Neuronal stem cell (in vitro differentiated cells): Measurements from ENCODE around the gene ITGA2.

Experiments
- DNase-seq: peaks from one replicate; pipeline ENCODE4 v3.0.0-alpha.2; 2013; ENCODE audit warnings: low spot score
- H2AFZ ChIP-seq: one replicate; pipeline ENCODE4 v1.6.1; 2013; ENCODE audit warnings: mild to moderate bottlenecking, low read length, inconsistent platforms
- H2AK5ac ChIP-seq: 2 replicates; pipeline ENCODE4 v1.6.1; 2013; ENCODE audit warnings: low read depth, mild to moderate bottlenecking, inconsistent platforms, low read length, moderate library complexity, mixed read lengths
- H2BK120ac ChIP-seq: 2 replicates; pipeline ENCODE4 v1.6.1; 2013; ENCODE audit warnings: low read depth, mild to moderate bottlenecking, inconsistent platforms, low read length, moderate library complexity, mixed read lengths
- H2BK12ac ChIP-seq: one replicate; pipeline ENCODE4 v1.6.1; 2013; ENCODE audit warnings: low read length, inconsistent platforms
- H2BK15ac ChIP-seq: 2 replicates; pipeline ENCODE4 v1.6.1; 2013; ENCODE audit warnings: mild to moderate bottlenecking, low read length, inconsistent platforms, mixed read lengths
- H2BK5ac ChIP-seq: one replicate; pipeline ENCODE4 v1.6.1; 2013; ENCODE audit warnings: inconsistent platforms, mild to moderate bottlenecking, low read length, moderate library complexity
- H3K14ac ChIP-seq: one replicate; pipeline ENCODE4 v1.6.1; 2013; ENCODE audit warnings: low read length, inconsistent platforms
- H3K18ac ChIP-seq: 2 replicates; pipeline ENCODE4 v1.6.1; 2013; ENCODE audit warnings: low read length, inconsistent platforms
- H3K23ac ChIP-seq: 2 replicates; pipeline ENCODE4 v1.6.1; 2013; ENCODE audit warnings: low read depth, mild to moderate bottlenecking, mixed read lengths, low read length, inconsistent platforms; ENCODE audit not compliant: poor library complexity
- H3K27ac ChIP-seq: replicated peaks from 3 replicates; pipeline ENCODE4 v1.5.1; 2013; ENCODE audit warnings: low read length, inconsistent platforms
- H3K27me3 ChIP-seq, 3 experiments: 2 replicates each; pipeline ENCODE4 v1.6.1; 2013; ENCODE audit warnings: low read length in 3 of 3, mild to moderate bottlenecking in 2 of 3, inconsistent platforms in 1 of 3, low read depth in 1 of 3, mixed read lengths in 1 of 3, moderate library complexity in 1 of 3; ENCODE audit not compliant: control insufficient read depth in 3 of 3, insufficient read depth in 3 of 3
- H3K36me3 ChIP-seq, 2 donors: replicated peaks in 1 of 2; 2 replicates each; pipeline ENCODE4 v1.6.1; 2013; ENCODE audit warnings: low read length in 2 of 2; ENCODE audit not compliant: control insufficient read depth in 2 of 2, insufficient read depth in 2 of 2
- H3K4ac ChIP-seq: 2 replicates; pipeline ENCODE4 v1.6.1; 2013; ENCODE audit warnings: inconsistent platforms, mild to moderate bottlenecking, low read length, moderate library complexity
- H3K4me1 ChIP-seq, 2 donors: 1 replicate in 1 of 2; 2 replicates in 1 of 2; pipeline ENCODE4 v1.6.1; 2013; ENCODE audit warnings: low read length in 2 of 2, low read depth in 1 of 2; ENCODE audit not compliant: control insufficient read depth in 2 of 2, insufficient read depth in 1 of 2
- H3K4me2 ChIP-seq: one replicate; pipeline ENCODE4 v1.6.1; 2013; ENCODE audit warnings: mild to moderate bottlenecking, low read length, inconsistent platforms; ENCODE audit not compliant: insufficient read depth, poor library complexity, severe bottlenecking
- H3K4me3 ChIP-seq, 2 donors: 2 replicates each; pipeline ENCODE4 v1.5.1; 2013; ENCODE audit warnings: low read length in 2 of 2, mild to moderate bottlenecking in 2 of 2, inconsistent platforms in 1 of 2, moderate library complexity in 1 of 2
- H3K79me1 ChIP-seq: one replicate; pipeline ENCODE4 v1.6.1; 2013; ENCODE audit warnings: low read depth, mild to moderate bottlenecking, inconsistent platforms, low read length, moderate library complexity
- H3K9ac ChIP-seq: one replicate; pipeline ENCODE4 v1.6.1; 2013; ENCODE audit warnings: mild to moderate bottlenecking, low read depth, low read length, inconsistent platforms; ENCODE audit not compliant: poor library complexity
- H3K9me3 ChIP-seq, 2 donors: replicated peaks in 1 of 2; 2 replicates each; pipeline versions ENCODE3 to v1.6.1; 2013; ENCODE audit warnings: low read length in 2 of 2, mild to moderate bottlenecking in 2 of 2, inconsistent platforms in 1 of 2, low read depth in 1 of 2, mixed read lengths in 1 of 2, moderate library complexity in 1 of 2; ENCODE audit not compliant: control insufficient read depth in 2 of 2, insufficient read depth in 1 of 2
- H4K8ac ChIP-seq: one replicate; pipeline ENCODE4 v1.6.1; 2013; ENCODE audit warnings: low read depth, mild to moderate bottlenecking, inconsistent platforms, low read length, moderate library complexity
- H4K91ac ChIP-seq: one replicate; pipeline ENCODE4 v1.6.1; 2013; ENCODE audit warnings: low read length, low read depth, mild to moderate bottlenecking, inconsistent platforms; ENCODE audit not compliant: poor library complexity
- WGBS, 2 donors: extraction: QIAGEN DNeasy Blood & Tissue Kit; methylation state at CpG; one replicate each; pipeline ENCODE4 v1.1.7; 2013; ENCODE audit warnings: missing lambda C conversion rate in 2 of 2, mixed read lengths in 1 of 2; ENCODE audit not compliant: insufficient read length in 2 of 2, insufficient replicate concordance in 1 of 2; ENCODE audit errors: extremely low coverage in 2 of 2; 5-methylcytosine and 5-hydroxymethylcytosine counted together

The ITGA2 gene

GRCh38 chr5:53089481-53089991 lies 100.4 kb downstream of the ITGA2 start:
- no peak overlapping the region for H2AK5ac ChIP-seq
- H3K18ac ChIP-seq: no peak overlapping the region
- no peak overlapping the region for H4K91ac ChIP-seq
- H2AFZ ChIP-seq: no peak overlapping the region
- no peak overlapping the region for H3K4me3 ChIP-seq
- no peaks in the 10 kb centered on the region for H3K9me3 ChIP-seq
- H2BK15ac ChIP-seq: no peak overlapping the region
- H3K4ac ChIP-seq: no peak overlapping the region
- no peak overlapping the region for H3K27ac ChIP-seq
- H2BK12ac ChIP-seq: no peak overlapping the region
- no peak overlapping the region for H2BK120ac ChIP-seq
- H3K9ac ChIP-seq: no peak overlapping the region
- no peaks in the 10 kb centered on the region for H3K79me1 ChIP-seq
- no peaks in the 10 kb centered on the region for H3K36me3 ChIP-seq
- no CpG with 5 or more reads among the region's 4 CpGs for WGBS, 2 donors
- no peak overlapping the region for H3K23ac ChIP-seq
- no peak overlapping the region for H2BK5ac ChIP-seq
- no peak overlapping the region for H3K14ac ChIP-seq
- no peaks in the 10 kb centered on the region for H3K27me3 ChIP-seq
- H4K8ac ChIP-seq: no peak overlapping the region
- H3K4me2 ChIP-seq: no peak overlapping the region
- no peaks in the 10 kb centered on the region for H3K4me1 ChIP-seq
- no peak for DNase-seq

DNA sequence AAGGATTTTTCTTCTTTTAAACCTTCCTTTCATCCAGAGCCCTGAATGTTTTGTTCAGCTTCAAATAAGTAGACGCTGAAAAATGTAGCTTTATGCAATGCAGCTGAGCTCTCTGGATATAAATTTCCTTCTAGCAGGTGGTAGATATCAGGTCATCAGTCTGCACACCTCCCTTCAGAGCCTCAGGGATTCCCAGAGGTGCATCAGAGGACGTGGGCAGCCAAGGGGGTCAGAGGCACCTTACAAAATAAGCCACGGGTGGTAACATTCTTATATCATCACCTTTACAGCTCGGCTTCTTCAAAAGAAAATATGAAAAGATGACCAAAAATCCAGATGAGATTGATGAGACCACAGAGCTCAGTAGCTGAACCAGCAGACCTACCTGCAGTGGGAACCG lies 101.1 kb downstream of the ITGA2 start:
- no CpG with 5 or more reads among the region's 5 CpGs for WGBS, 2 donors
- Histone ChIP-seq H3K9ac (no peak overlapping the region), H3K4me2 (no peak overlapping the region), H3K4me1 (no peaks in the 10 kb centered on the region), H2BK120ac (no peak overlapping the region), H3K27me3 (no peaks in the 10 kb centered on the region), H3K79me1 (no peaks in the 10 kb centered on the region), H4K8ac (no peak overlapping the region), H3K18ac (no peak overlapping the region), H2AK5ac (no peak overlapping the region), H3K23ac (no peak overlapping the region), H3K4me3 (no peak overlapping the region), H3K27ac (no peak overlapping the region), H3K36me3 (no peaks in the 10 kb centered on the region), H2BK5ac (no peak overlapping the region), H3K4ac (no peak overlapping the region), H3K9me3 (no peaks in the 10 kb centered on the region), H4K91ac (no peak overlapping the region), H2AFZ (no peak overlapping the region), H2BK15ac (no peak overlapping the region), H2BK12ac (no peak overlapping the region), H3K14ac (no peak overlapping the region)
- no peak for DNase-seq

DNA sequence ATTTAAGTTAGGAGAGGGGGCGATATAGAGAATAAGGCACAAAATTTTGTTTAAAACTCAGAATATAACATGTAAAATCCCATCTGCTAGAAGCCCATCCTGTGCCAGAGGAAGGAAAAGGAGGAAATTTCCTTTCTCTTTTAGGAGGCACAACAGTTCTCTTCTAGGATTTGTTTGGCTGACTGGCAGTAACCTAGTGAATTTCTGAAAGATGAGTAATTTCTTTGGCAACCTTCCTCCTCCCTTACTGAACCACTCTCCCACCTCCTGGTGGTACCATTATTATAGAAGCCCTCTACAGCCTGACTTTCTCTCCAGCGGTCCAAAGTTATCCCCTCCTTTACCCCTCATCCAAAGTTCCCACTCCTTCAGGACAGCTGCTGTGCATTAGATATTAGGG lies 102.1 kb downstream of the ITGA2 start:
- no peaks in the 10 kb centered on the region for H3K9me3 ChIP-seq
- no peak for DNase-seq
- no peaks in the 10 kb centered on the region for H3K4me1 ChIP-seq
- H3K4me2 ChIP-seq: no peak overlapping the region
- H3K79me1 ChIP-seq: no peaks in the 10 kb centered on the region
- no peak overlapping the region for H2BK120ac ChIP-seq
- no peak overlapping the region for H2AFZ ChIP-seq
- H3K4me3 ChIP-seq: no peak overlapping the region
- H3K27me3 ChIP-seq: no peaks in the 10 kb centered on the region
- H3K4ac ChIP-seq: no peak overlapping the region
- no peak overlapping the region for H3K9ac ChIP-seq
- H4K8ac ChIP-seq: no peak overlapping the region
- H3K23ac ChIP-seq: no peak overlapping the region
- H2AK5ac ChIP-seq: no peak overlapping the region
- H3K36me3 ChIP-seq: no peaks in the 10 kb centered on the region
- H3K18ac ChIP-seq: no peak overlapping the region
- H4K91ac ChIP-seq: no peak overlapping the region
- WGBS, 2 donors: no CpG with 5 or more reads among the region's 2 CpGs
- H3K27ac ChIP-seq: no peak overlapping the region
- H2BK12ac ChIP-seq: no peak overlapping the region
- H2BK5ac ChIP-seq: no peak overlapping the region
- no peak overlapping the region for H3K14ac ChIP-seq
- H2BK15ac ChIP-seq: no peak overlapping the region

GRCh38 chr5:53092242-53092641 lies 103.1 kb downstream of the ITGA2 start:
- no peak overlapping the region for H3K9ac ChIP-seq
- no peak for DNase-seq
- no peak overlapping the region for H2AK5ac ChIP-seq
- no peak overlapping the region for H3K27ac ChIP-seq
- no peak overlapping the region for H2BK12ac ChIP-seq
- no peak overlapping the region for H3K14ac ChIP-seq
- WGBS, 2 donors: no CpG with 5 or more reads among the region's 2 CpGs
- H3K4me3 ChIP-seq: no peak overlapping the region
- no peak overlapping the region for H2BK120ac ChIP-seq
- H3K4me2 ChIP-seq: no peak overlapping the region
- H3K4me1 ChIP-seq: no peaks in the 10 kb centered on the region
- H2BK5ac ChIP-seq: no peak overlapping the region
- peaks cover 2 to 8% of the 10 kb centered on the region in 2 donors for H3K36me3 ChIP-seq
- H3K9me3 ChIP-seq: no peaks in the 10 kb centered on the region
- H4K8ac ChIP-seq: no peak overlapping the region
- no peak overlapping the region for H3K18ac ChIP-seq
- no peaks in the 10 kb centered on the region for H3K27me3 ChIP-seq
- H2AFZ ChIP-seq: no peak overlapping the region
- H3K23ac ChIP-seq: no peak overlapping the region
- no peaks in the 10 kb centered on the region for H3K79me1 ChIP-seq
- H3K4ac ChIP-seq: no peak overlapping the region
- no peak overlapping the region for H4K91ac ChIP-seq
- no peak overlapping the region for H2BK15ac ChIP-seq
